Stimulated activated CD4-positive, alpha-beta T cell treated with anti-CD3 and anti-CD28 coated beads, Interleukin-4, amount 100 ng/mL, for 1 hour (primary cell): ENCODE results near the gene NAA50.

ENCODE experiments used
- DNase-seq: peaks from one replicate; pipeline ENCODE4 v3.0.0-alpha.2; 2020

The NAA50 gene

DNA sequence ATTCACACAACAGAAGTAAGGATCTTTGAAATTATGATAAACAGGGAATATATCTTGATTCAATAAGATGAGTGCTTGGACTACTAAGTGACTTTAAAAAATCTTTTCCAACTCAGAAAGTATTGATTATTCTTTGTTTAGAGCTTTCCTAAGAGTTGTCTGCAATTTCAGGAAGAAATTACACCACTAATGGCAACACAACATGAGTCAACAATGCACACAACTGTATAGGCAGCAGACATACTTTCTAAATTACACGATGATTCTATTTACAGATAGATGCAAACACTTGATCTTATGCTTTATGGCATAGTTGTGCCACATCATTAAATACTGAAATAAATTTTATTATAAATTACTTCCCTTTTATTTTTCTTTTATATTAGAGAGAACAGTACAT is 4.4 kb downstream of the NAA50 start:
- DNase-seq, result no peak

GRCh38 chr3:113741086-113741485 is 5.0 kb downstream of the NAA50 start:
- DNase-seq, result no peak

DNA sequence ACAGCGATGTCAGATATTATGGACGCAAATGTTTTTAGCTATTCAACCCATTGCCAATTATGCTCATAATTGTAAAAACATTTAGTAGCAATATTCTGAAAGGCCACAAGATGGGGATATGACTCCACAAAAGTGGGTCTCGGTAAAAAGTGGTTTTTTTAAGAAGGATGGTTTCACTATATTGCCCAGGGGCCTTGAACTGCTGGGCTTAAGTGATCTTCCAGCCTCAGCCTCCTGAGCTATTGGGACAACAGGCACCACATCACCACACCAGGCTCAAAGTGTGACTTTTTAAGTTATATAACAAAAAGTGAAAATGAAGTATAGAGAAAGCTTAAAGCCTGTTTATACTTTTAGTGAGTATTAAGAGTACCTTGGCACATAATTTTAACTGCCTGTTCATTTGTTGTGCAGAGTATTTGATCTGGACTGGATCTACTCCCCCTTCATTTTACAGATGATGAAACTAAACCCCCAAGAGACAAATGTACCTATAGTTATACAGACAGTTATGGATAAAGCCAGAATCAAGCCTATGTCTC is 9.4 kb downstream of the NAA50 start:
- DNase-seq, result no peak

DNA sequence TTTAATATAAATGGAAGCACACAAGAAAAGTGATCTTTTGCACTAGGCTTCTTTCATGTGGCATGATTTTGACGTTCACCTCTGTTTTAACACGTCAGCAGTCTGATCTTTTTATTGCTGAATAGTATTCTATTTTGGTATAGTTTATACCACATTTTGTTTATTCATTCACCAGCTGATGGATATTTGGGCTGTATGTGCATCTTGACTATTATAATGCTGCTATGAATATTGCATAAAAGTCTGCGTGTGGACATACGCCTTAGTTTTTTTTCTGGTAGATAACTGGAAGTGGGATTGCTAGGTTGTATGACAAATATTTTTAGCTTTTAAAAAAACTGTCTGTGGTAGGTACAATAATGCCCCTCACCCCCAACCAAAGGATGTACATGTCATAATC is 14.4 kb downstream of the NAA50 start:
- DNase-seq, result no peak

DNA sequence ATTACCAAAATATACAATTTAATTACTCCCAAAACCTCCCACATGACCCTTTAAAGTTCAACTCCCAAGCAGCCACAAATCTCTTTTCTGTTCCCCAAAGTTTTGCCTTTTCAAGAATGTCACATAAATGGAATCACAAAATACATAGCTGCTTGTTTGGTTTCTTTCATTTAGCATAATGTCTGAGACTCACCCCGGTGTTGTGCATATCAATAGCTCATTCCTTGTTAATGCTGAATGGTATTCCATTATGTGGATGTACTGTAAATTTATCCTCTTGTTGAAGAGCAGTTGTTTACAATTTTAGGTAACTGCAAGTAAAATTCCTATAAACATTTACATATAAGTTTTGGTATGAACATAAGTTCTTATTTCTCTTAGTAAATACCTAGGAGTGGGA is 15.5 kb downstream of the NAA50 start:
- DNase-seq, result no peak

GRCh38 chr3:113728661-113729060 is 17.4 kb downstream of the NAA50 start:
- DNase-seq, result no peak

DNA sequence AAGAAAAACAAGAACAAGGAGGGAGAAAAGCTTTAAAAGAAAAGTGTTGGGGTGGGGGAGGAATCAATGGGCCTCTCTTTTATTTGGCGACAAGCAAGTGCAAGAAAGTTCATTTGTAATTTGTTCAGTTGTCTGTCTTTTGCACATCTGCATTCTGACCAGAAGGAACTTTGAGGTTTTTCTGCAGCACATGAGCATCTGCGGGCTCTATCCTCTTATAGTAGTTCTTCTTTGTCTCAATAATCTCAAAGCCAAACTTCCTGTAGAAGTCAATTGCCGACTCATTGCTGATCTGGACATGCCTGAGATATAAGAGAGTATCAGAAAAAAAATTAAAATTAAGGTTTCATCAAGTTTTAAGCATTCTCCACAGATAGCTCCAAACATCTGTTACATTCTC is 24.4 kb downstream of the NAA50 start:
- DNase-seq, result no peak

DNA sequence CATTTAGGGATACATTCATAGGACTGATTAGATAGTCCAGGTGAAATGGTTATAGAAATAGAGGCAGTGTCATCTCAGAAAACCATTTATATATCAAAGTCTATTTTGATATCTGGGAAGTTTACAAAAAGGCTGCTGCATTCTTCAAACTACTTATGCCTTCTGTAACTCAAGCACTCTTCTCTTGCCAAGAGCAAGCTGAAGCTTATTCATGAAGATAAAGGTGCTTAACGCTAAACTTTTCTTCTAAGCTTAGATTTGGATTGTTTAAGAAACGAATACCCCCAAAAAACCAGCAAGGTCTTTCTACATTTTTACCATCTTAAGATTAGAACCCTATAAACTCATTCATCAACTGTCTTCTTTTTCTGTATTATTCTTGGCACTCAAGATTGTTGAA is 26.3 kb downstream of the NAA50 start:
- DNase-seq, result no peak

DNA sequence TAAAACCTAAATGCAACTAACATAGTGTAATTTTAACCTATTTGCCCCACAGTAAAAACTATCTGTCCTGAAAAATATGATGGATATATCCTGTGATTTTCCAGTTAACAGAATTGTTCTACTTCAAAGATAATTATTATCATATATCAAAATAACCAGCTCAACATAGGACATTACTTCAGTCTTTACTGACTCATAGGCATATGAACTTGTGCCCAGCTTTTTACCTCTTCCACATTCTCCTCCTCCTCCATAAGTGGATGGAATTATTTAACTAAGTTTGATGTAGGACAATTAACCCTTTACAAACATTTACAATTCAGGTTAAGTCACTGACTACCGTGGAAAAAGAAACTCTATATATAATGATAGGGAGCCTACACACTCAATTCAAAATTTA is 26.8 kb downstream of the NAA50 start:
- DNase-seq, result no peak

- no peak for DNase-seq
Observed at GRCh38 chr3:113717818-113718217, 28.2 kb downstream of the NAA50 start.

GRCh38 chr3:113717308-113717707 is 28.7 kb downstream of the NAA50 start:
- DNase-seq, result no peak

DNA sequence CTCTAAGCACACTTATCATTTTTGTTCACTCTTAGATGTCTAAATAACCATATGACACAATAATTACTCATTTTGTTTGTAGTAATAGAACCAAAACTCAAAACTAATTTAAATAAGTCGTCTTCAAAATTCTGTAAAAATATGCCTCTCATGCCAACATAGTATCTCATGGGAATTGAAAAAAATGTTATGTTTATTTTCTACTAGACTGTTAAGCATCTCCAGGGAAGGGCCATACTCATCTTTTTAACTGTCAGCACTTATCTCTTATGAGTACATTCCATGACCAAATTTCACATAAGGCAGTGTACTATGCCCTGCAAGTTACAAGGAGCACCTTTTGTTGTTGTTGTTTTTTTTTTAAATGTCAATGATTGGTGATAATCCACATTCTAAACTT is 31.3 kb downstream of the NAA50 start:
- no peak for DNase-seq

GRCh38 chr3:113712129-113712528 is 33.9 kb downstream of the NAA50 start:
- no peak for DNase-seq

DNA sequence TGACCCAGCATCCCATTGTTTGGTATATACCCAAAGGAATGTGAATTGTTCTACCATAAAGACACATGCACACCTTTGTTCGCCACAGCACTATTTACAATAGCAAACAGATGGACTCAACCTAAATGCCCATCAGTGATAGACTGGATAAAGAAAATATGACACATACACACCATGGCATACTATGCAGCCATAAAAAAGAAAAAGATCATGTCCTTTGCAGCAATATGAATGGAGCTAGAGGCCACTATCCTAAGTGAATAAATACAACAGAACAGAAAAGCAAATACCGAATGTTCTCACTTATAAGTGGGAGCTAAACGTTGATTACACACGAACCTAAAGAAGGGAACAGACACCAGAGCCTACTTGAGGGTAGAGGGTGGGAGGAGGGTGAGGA is 38.2 kb downstream of the NAA50 start:
- DNase-seq, result no peak

DNA sequence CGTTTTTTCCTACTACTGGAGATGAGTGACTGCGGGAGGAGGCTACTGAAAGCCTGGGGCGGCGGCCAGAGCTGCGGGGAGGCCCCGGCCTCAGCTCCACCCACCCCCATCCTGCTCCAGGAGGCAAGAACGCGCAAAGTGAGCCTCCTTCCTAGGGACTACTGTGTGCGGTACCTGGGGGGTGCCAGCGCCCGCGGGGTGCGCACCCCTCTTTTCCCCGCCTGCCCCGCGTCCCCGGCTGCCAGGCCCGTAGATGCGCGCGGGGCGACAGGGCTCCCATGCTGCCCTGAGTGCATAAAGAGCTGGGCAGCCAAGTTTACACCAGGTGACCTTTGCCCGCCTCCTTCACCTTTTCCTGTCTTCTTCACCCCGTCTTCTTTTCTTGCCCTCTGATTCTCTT is 47.1 kb downstream of the NAA50 start:
- DNase-seq, result no peak

DNA sequence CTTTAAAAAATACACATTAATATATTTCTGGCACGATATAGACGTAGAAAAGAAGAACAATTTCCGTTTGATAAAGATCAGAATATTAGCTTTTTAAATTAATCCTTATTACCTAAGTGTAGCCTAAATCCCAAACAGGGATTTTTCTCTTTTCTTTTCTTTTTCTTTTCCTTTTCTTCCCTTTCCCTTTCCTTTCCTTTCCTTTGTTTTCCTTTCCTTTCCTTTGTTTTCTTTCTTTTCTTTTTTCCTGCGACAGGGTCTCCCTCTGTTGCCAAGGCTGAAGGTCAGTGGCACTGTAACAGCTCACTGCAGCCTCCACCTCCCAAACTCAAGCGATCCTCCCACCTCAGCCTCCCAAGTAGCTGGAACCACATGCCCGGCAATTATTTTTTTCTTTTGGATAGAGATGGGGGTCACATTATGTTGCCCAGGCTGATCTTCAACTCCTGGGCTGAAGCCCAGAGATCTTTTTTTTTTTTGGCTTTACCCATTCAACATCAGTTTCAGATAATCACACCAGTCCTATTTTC is 47.8 kb downstream of the NAA50 start:
- DNase-seq, result no peak

GRCh38 chr3:113697500-113698090 is 48.5 kb downstream of the NAA50 start:
- no peak for DNase-seq

- peak; percentile 97 for DNase-seq
Observed at GRCh38 chr3:113696658-113697499, 49.2 kb downstream of the NAA50 start.

DNA sequence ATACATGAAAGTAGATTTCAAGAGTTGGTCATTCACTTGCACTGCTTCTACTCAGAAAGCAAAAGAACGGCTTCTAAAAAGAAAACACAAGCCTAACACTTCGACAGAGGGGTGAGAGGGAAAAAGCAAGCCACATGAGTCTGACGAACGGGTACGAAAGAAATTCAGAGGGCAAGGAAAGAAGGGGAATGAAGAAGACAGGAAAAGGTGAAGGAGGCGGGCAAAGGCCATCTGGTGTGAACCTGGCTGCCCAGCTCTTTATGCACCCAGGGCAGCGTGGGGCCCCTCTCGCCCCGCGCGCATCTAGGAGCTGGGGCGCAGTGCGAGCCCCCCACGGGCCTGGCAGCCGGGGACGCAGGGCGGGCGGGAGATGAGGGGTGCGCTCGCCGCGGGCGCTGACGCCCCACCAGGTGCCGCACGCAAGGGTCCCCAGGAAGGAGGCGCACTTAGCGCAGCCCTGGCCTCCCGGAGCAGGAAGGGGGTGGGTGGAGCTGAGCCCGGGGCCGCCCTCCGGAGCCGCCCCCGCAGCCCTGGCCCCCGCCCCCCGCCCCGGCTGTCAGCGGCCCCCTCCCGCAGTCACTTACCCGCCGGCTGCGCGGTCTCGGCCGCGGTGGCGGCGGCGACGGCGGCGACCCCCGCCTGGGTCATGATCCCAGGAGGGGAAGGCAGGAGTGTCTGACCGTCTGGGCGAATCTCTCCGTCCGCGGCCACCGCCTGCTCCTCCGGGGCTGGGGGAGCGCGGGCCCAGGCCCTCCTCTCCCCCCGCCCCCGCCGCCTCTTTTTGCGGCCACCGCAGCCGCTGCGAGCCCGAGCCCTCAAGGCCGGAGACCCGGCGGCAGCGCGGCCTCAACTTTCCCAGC is 50.0 kb downstream of the NAA50 start, which contains the start of gene USF3:
Gene USF3 (minus strand): TSS at position 857 of the 860 bp plus-strand sequence. CDS start 21,764 bp downstream, outside the sequence.
- DNase-seq, result peak; percentile 80

DNA sequence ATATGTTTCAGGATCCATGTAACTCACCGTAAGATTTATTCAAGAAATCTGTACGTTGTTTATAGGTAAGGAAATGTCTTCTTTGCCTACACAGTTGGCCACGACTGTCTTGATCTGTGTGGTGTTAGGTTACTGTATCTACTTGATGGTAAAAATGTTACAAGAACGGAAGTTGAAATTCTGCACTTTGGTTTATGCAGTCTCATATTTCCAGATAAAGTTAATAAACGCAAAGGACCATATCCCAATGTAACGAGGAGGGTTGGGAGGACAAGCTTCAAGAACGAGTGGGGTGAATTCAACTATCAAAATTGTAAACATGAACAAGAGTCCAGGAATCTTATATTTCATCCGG is 50.6 kb downstream of the NAA50 start:
- no peak for DNase-seq

- DNase-seq, result no peak
Observed at GRCh38 chr3:113690482-113690881, 55.6 kb downstream of the NAA50 start.

- DNase-seq, result no peak
Observed at GRCh38 chr3:113685956-113686721, 59.9 kb downstream of the NAA50 start.
